ENCODE measurements around the gene PAK6.

PAK6 gene

GRCh38 chr15:40255033-40255432 lies 16.2 kb downstream of the PAK6 start:
- no peak for DNase-seq (ENCODE audit: low spot score)

- DNase-seq (ENCODE audit: low spot score) = no peak
These were observed 17.9 kb downstream of the PAK6 start for GRCh38 chr15:40256638-40257235.

GRCh38 chr15:40257656-40258450 lies 19.0 kb downstream of the PAK6 start:
- no peak for DNase-seq (ENCODE audit: low spot score)

GRCh38 chr15:40258544-40258943 lies 19.7 kb downstream of the PAK6 start:
- no peak for DNase-seq (ENCODE audit: low spot score)

- no peak for DNase-seq (ENCODE audit: low spot score)
These were observed 20.2 kb downstream of the PAK6 start for GRCh38 chr15:40259021-40259420.

- DNase-seq (ENCODE audit: low spot score) = no peak
These were observed 24.3 kb downstream of the PAK6 start for GRCh38 chr15:40263024-40263754.

- no peak for DNase-seq (ENCODE audit: low spot score)
These were observed 25.7 kb downstream of the PAK6 start for GRCh38 chr15:40264321-40265153.

- no peak for DNase-seq (ENCODE audit: low spot score)
These were observed 26.5 kb downstream of the PAK6 start for GRCh38 chr15:40265355-40265754.

- DNase-seq (ENCODE audit: low spot score) = no peak
These were observed 27.0 kb downstream of the PAK6 start for GRCh38 chr15:40265875-40266274.

GRCh38 chr15:40266828-40267304 lies 28.0 kb downstream of the PAK6 start:
- peak; percentile 83 for DNase-seq (ENCODE audit: low spot score)

GRCh38 chr15:40267670-40268069 lies 28.8 kb downstream of the PAK6 start:
- no peak for DNase-seq (ENCODE audit: low spot score)

- no peak for DNase-seq (ENCODE audit: low spot score)
These were observed 30.7 kb downstream of the PAK6 start for GRCh38 chr15:40269604-40270003.

- DNase-seq (ENCODE audit: low spot score) = no peak
These were observed 31.6 kb downstream of the PAK6 start for GRCh38 chr15:40270246-40270995.

GRCh38 chr15:40271685-40272484 lies 33.0 kb downstream of the PAK6 start:
- DNase-seq (ENCODE audit: low spot score) = no peak

- no peak for DNase-seq (ENCODE audit: low spot score)
These were observed 33.7 kb downstream of the PAK6 start for GRCh38 chr15:40272485-40273056.

- no peak for DNase-seq (ENCODE audit: low spot score)
These were observed 34.6 kb downstream of the PAK6 start for GRCh38 chr15:40273428-40273827.

GRCh38 chr15:40274350-40275274 lies 35.7 kb downstream of the PAK6 start:
- DNase-seq (ENCODE audit: low spot score) = peak; percentile 84

- no peak for DNase-seq (ENCODE audit: low spot score)
These were observed 36.7 kb downstream of the PAK6 start for GRCh38 chr15:40275523-40275922.

GRCh38 chr15:40275954-40276353 lies 37.1 kb downstream of the PAK6 start:
- no peak for DNase-seq (ENCODE audit: low spot score)

All from LoVo (cell line).